Measurements from ENCODE around the gene TBC1D13. TPM values are rescaled to one million over a fixed set of nuclear protein-coding genes. Genes with fewer than 3 reads are reported as not detected.

Gene TBC1D13
- total and polyA plus RNA-seq, 2 experiments from 2014 or later = 8.3 to 19.4 TPM

- TF ChIP-seq ETS1 (IDR thresholded peaks at IDR 0.05) (no peak), CREB1 (CRISPR knock-in tag; IDR thresholded peaks at IDR 0.05; ENCODE audit: low read depth) (no peak), REST (IDR thresholded peaks at IDR 0.05; ENCODE audit: unreplicated experiment) (no peak)
These were observed 23.8 kb downstream of the TBC1D13 start (continued) for GRCh38 chr9:128810873-128811272.

- H3K36me3 ChIP-seq (ENCODE audit: insufficient read depth) = no peaks in the 10 kb centered on the region
- ATAC-seq (peak; percentile 81), DNase-seq (ENCODE audit: low spot score) (peak; percentile 98)
- H3K4me2 ChIP-seq = peak within 1 kb of the TSS; percentile 88
- no peaks in the 10 kb centered on the region for H3K9me3 Mint-ChIP-seq
- peak within 1 kb of the TSS; percentile 78 for H3K4me3 Mint-ChIP-seq
- peak within 1 kb of the TSS; percentile 70 for H2AFZ ChIP-seq
- H3K36me3 Mint-ChIP-seq (ENCODE audit: low read depth) = peaks cover 21% of the 10 kb centered on the region
- H3K27ac Mint-ChIP-seq = peak within 1 kb of the TSS; percentile 48; the same call in 1 of the 2 replicates
- peaks cover 12% of the 10 kb centered on the region; the same call in 2 of the 3 replicates for H3K4me1 Mint-ChIP-seq
- TF ChIP-seq POLR2AphosphoS5 (IDR thresholded peaks at IDR 0.05; ENCODE audit: low read depth) (peak; percentile 89), ZNF114 (CRISPR knock-in tag; IDR thresholded peaks at IDR 0.05) (no peak), EZH2phosphoT487 (IDR thresholded peaks at IDR 0.05; ENCODE audit: unreplicated experiment) (no peak), CTCF (conservative IDR thresholded peaks at IDR 0.05; ENCODE audit: low read depth in 2 of 2) (peak; percentile 56 to 68), ZNF331 (CRISPR knock-in tag; IDR thresholded peaks at IDR 0.05; ENCODE audit: low read depth) (no peak), CREB1 (CRISPR knock-in tag; IDR thresholded peaks at IDR 0.05; ENCODE audit: low read depth) (no peak)
- no peaks in the 10 kb centered on the region; the same call in 1 of the 2 replicates for H3K27me3 ChIP-seq (ENCODE audit: insufficient read depth)
- no peaks in the 10 kb centered on the region for H3K79me2 ChIP-seq (replicated peaks; ENCODE audit: insufficient read depth)
- no peak within 1 kb of the TSS for H3K27ac ChIP-seq (ENCODE audit: low read depth)
- peaks cover 4% of the 10 kb centered on the region for H3F3A ChIP-seq (replicated peaks; ENCODE audit: low read depth)
- H4K20me1 ChIP-seq (replicated peaks; ENCODE audit: insufficient read depth) = peaks cover 15% of the 10 kb centered on the region
- no peaks in the 10 kb centered on the region for H3K9me2 ChIP-seq (ENCODE audit: insufficient read depth)
- H3K4me3 ChIP-seq = peak within 1 kb of the TSS; percentile 68
- H3K27me3 Mint-ChIP-seq (ENCODE audit: insufficient read depth, low read depth, poor library complexity) = peaks cover 33% of the 10 kb centered on the region
- no peaks in the 10 kb centered on the region; the same call in 1 of the 2 replicates for H3K4me1 ChIP-seq (ENCODE audit: insufficient read depth)
These were observed 31.2 kb downstream of the TBC1D13 start, which contains the start of gene ENDOG for GRCh38 chr9:128818099-128818838. TSS of gene ENDOG (plus strand) at chr9:128818500. CDS start at chr9:128818685, 185 bp downstream.
